Glutamatergic neuron (in vitro differentiated cells): ENCODE results near the gene PACSIN3. TPM values are rescaled to one million over a fixed set of nuclear protein-coding genes. Genes with fewer than 3 reads are reported as not detected.

ENCODE experiments used
- DNase-seq: peaks from one replicate; pipeline ENCODE4 v3.0.0; 2022
- H3K27ac Mint-ChIP-seq: one replicate; pipeline ENCODE4 v1.8.0; 2020; ENCODE audit warnings: mild to moderate bottlenecking, mixed read lengths, inconsistent platforms; ENCODE audit not compliant: unreplicated experiment
- H3K27me3 Mint-ChIP-seq: one replicate; pipeline ENCODE4 v1.8.0; 2020; ENCODE audit warnings: mild to moderate bottlenecking, moderate library complexity, mixed read lengths, inconsistent platforms; ENCODE audit not compliant: unreplicated experiment
- H3K36me3 Mint-ChIP-seq: one replicate; pipeline ENCODE4 v1.8.0; 2020; ENCODE audit warnings: mild to moderate bottlenecking, mixed read lengths, inconsistent platforms; ENCODE audit not compliant: unreplicated experiment
- H3K4me1 Mint-ChIP-seq: one replicate; pipeline ENCODE4 v1.8.0; 2020; ENCODE audit warnings: mild to moderate bottlenecking, low read depth, mixed read lengths, inconsistent platforms; ENCODE audit not compliant: unreplicated experiment
- H3K4me3 Mint-ChIP-seq: one replicate; pipeline ENCODE4 v1.8.0; 2020; ENCODE audit warnings: mild to moderate bottlenecking, mixed read lengths, inconsistent platforms; ENCODE audit not compliant: unreplicated experiment
- H3K9me3 Mint-ChIP-seq: one replicate; pipeline ENCODE4 v1.8.0; 2020; ENCODE audit warnings: mild to moderate bottlenecking, moderate library complexity, mixed read lengths, inconsistent platforms; ENCODE audit not compliant: unreplicated experiment
- total RNA-seq: library from RNA; stranded (reverse); fragmentation: NEBNext Ultra II Directional; extraction: Animal tissue kit (Norgen Biotek cat#: 25700); gene quantifications from one replicate; pipeline ENCODE4 v1.2.1, GENCODE V29; 2021; ENCODE audit not compliant: unreplicated experiment
- TF ChIP-seq, protein P1 (sequence below): fragments of 200-600 bp; sonication (generic); IDR thresholded peaks from one replicate; pipeline ENCODE4 v1.5.0; 2021; ENCODE audit not compliant: partially characterized antibody, unreplicated experiment

PACSIN3 gene
- total RNA-seq, 1 donor from 2014 or later, result 2.2 TPM

DNA sequence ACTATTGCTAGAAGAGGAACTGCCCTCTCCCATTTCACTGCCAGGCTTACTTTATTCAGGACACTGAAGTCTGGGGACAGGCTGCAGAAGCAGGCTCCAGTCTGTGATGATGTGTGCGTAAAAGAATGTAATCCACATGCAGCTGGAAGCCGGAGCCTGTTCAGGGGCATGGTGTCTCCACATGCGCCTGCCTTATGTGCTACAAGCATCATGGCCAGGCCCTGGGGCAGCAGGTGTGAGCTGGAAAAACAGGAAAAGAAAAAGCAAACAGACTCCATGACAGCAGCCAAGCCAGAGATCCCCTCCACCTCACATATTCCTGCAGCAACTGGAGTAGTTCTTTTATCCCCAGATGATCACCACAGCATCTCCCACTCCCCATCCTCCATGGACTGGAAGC is 42.9 kb downstream of the PACSIN3 start:
- Mint-ChIP-seq H3K9me3 (peaks cover 2% of the 10 kb centered on the region), H3K4me3 (no peak overlapping the region), H3K27me3 (peaks cover 3% of the 10 kb centered on the region), H3K36me3 (no peaks in the 10 kb centered on the region), H3K4me1 (peaks cover 9% of the 10 kb centered on the region), H3K27ac (peak overlapping the region; percentile 73)
- TF ChIP-seq, protein P1, sequence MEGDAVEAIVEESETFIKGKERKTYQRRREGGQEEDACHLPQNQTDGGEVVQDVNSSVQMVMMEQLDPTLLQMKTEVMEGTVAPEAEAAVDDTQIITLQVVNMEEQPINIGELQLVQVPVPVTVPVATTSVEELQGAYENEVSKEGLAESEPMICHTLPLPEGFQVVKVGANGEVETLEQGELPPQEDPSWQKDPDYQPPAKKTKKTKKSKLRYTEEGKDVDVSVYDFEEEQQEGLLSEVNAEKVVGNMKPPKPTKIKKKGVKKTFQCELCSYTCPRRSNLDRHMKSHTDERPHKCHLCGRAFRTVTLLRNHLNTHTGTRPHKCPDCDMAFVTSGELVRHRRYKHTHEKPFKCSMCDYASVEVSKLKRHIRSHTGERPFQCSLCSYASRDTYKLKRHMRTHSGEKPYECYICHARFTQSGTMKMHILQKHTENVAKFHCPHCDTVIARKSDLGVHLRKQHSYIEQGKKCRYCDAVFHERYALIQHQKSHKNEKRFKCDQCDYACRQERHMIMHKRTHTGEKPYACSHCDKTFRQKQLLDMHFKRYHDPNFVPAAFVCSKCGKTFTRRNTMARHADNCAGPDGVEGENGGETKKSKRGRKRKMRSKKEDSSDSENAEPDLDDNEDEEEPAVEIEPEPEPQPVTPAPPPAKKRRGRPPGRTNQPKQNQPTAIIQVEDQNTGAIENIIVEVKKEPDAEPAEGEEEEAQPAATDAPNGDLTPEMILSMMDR, result no peak
- DNase-seq, result peak; percentile 40

DNA sequence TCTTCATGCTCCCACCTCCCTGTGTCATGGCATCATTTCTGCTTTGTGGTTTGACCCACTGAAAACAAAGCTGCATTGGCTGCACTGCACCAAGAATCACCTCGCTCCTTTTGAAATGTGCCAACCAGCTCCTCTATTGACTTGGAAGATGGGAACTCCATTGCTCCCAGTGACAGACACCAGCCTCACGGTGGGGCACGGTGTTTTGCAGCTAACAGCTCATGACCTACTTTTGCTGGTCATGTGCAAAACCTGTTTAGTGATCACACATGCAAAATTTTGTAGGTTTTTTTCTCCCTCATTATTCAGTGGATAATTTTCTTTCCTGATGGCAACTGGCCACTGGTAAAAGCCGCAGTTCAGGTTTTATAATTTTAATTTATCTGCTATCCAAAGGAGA is 46.4 kb downstream of the PACSIN3 start:
- TF ChIP-seq, protein P1, result no peak
- Mint-ChIP-seq H3K27me3 (peaks cover 6% of the 10 kb centered on the region), H3K4me3 (no peak overlapping the region), H3K9me3 (peaks cover 4% of the 10 kb centered on the region), H3K36me3 (peaks cover 6% of the 10 kb centered on the region), H3K27ac (no peak overlapping the region), H3K4me1 (peaks cover 9% of the 10 kb centered on the region)
- no peak for DNase-seq

DNA sequence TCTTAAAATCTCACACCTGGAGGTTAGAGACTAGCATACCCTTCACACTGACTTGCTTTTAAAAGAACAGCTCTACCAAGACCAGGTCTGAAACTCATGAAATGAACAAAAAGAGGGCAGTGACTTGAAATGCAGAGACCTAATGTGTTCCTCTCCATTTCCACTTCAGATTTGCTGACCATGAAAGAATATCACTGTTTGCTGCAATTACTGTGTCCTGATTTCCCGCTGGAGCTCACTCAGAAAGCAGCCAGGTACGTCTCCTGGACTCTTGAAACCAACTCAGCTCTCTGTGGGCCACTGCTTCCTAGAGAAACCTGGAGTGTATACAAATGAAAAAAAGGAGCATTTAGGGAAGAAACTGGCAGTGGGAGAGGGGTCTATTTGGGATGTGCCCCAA is 48.8 kb downstream of the PACSIN3 start:
- DNase-seq, result no peak
- Mint-ChIP-seq H3K4me1 (no peaks in the 10 kb centered on the region), H3K27me3 (peaks cover 8% of the 10 kb centered on the region), H3K36me3 (peaks cover 6% of the 10 kb centered on the region), H3K27ac (no peak overlapping the region), H3K9me3 (peaks cover 4% of the 10 kb centered on the region), H3K4me3 (no peak overlapping the region)
- TF ChIP-seq, protein P1, result no peak

DNA sequence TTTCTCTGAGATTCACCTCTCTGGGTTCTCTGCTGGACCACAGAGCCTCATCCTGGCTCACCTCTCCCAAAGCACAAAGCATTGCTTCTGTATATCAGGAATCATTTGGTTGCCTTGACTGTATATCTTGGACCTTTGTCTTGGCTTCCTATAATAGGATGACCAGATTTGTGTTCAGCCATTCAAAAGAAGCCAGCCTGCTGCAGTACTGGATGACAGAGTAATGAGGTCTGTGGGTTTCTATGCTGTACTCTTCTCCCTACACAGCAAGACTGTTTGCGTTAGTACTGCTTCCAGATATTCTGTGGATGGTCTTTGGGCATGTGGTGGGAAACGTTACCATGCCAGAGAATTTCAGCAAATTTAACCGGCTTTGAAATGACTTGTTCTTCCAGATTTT is 49.3 kb downstream of the PACSIN3 start:
- DNase-seq, result no peak
- TF ChIP-seq, protein P1, result no peak
- peaks cover 8% of the 10 kb centered on the region for H3K27me3 Mint-ChIP-seq
- H3K4me3 Mint-ChIP-seq, result no peak overlapping the region
- H3K36me3 Mint-ChIP-seq, result peaks cover 6% of the 10 kb centered on the region
- H3K9me3 Mint-ChIP-seq, result peaks cover 4% of the 10 kb centered on the region
- H3K27ac Mint-ChIP-seq, result no peak overlapping the region
- no peaks in the 10 kb centered on the region for H3K4me1 Mint-ChIP-seq

DNA sequence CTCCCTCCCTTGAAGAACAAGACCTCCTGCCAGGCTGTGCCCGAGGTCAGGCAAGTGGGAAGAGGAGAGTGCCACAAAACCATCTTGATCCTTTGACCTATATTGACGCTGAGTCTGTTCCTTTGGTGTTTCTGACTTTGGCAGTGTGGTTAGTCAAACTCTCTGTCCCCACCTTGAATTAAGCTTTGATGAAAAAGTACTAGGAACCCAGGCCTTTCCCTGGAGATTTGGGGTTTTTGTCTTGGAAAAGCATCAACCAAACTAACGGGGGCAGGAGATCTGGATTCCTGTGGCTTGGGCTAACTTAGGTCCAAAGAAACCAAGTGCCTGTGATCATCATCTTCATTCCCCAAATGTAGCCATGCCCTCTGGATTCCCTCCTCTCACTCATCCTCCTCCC is 49.9 kb downstream of the PACSIN3 start:
- DNase-seq, result no peak
- Mint-ChIP-seq H3K36me3 (peaks cover 6% of the 10 kb centered on the region), H3K27me3 (peaks cover 8% of the 10 kb centered on the region), H3K4me3 (no peak overlapping the region), H3K4me1 (peaks cover under 1% of the 10 kb centered on the region), H3K27ac (no peak overlapping the region), H3K9me3 (peaks cover 4% of the 10 kb centered on the region)
- TF ChIP-seq, protein P1, result no peak
